IMR-90 (cell line): Measurements from ENCODE around the gene RNF11. TPM values are rescaled to one million over a fixed set of nuclear protein-coding genes. Genes with fewer than 3 reads are reported as not detected.

Experiments
- ATAC-seq: fragments of 200-7000 bp; cut with Tn5 transposase; 2 replicates; pipeline ENCODE4 v1.9.1; 2020; ENCODE audit warnings: low read depth, mild to moderate bottlenecking, moderate library complexity
- BruUV-seq: library from RNA; stranded (reverse); fragments of 400-500 nt; replicated peaks from 2 replicates; lab custom pipeline; 2021; lab: Mats Ljungman, UMichigan
- CTCF ChIA-PET: fragments of 300-600 bp; formaldehyde crosslinking; extraction: SDS; loops from one replicate; lab custom pipeline; 2021; ENCODE audit warnings: antibody characterized with exemption; lab: Yijun Ruan, JAX
- POLR2A ChIA-PET: fragments of 300-600 bp; sonication (Branson Sonifier 250); formaldehyde crosslinking; loops from one replicate; lab custom pipeline; 2022; ENCODE audit warnings: antibody characterized with exemption; ENCODE audit not compliant: unreplicated experiment; lab: Charles Lee
- DNase-seq: peaks from one replicate; pipeline ENCODE4 v3.0.0; 2013
- H2AFZ ChIP-seq: replicated peaks from 2 replicates; pipeline ENCODE3; 2013; ENCODE audit warnings: low read length, mild to moderate bottlenecking; ENCODE audit not compliant: poor library complexity
- H2AK5ac ChIP-seq: 2 replicates; pipeline ENCODE4 v1.6.1; 2013; ENCODE audit warnings: low read depth, low read length, inconsistent platforms
- H2AK9ac ChIP-seq: replicated peaks from 2 replicates; pipeline ENCODE3; 2013; ENCODE audit warnings: mild to moderate bottlenecking, low read depth, low read length, moderate library complexity; ENCODE audit not compliant: poor library complexity
- H2BK120ac ChIP-seq: 2 replicates; pipeline ENCODE4 v1.6.1; 2013; ENCODE audit warnings: low read depth, low read length, inconsistent platforms
- H2BK15ac ChIP-seq: 3 replicates; pipeline ENCODE4 v1.6.1; 2013; ENCODE audit warnings: low read depth, low read length, inconsistent platforms
- H2BK20ac ChIP-seq: 2 replicates; pipeline ENCODE4 v1.6.1; 2013; ENCODE audit warnings: low read depth, mild to moderate bottlenecking, inconsistent platforms, low read length, moderate library complexity
- H2BK5ac ChIP-seq: 2 replicates; pipeline ENCODE4 v1.6.1; 2013; ENCODE audit warnings: mild to moderate bottlenecking, low read depth, low read length, inconsistent platforms; ENCODE audit not compliant: poor library complexity, severe bottlenecking
- H3K14ac ChIP-seq: replicated peaks from 2 replicates; pipeline ENCODE4 v1.6.1; 2013; ENCODE audit warnings: low read depth, low read length, inconsistent platforms
- H3K18ac ChIP-seq: 2 replicates; pipeline ENCODE4 v1.6.1; 2013; ENCODE audit warnings: low read depth, low read length, control low read depth
- H3K23ac ChIP-seq: 2 replicates; pipeline ENCODE4 v1.6.1; 2013; ENCODE audit warnings: low read depth, low read length, inconsistent platforms
- H3K27ac ChIP-seq: 2 replicates; pipeline ENCODE4 v1.5.1; 2013; ENCODE audit warnings: mild to moderate bottlenecking, control low read depth, low read length; ENCODE audit not compliant: insufficient read depth
- H3K27me3 ChIP-seq: 2 replicates; pipeline ENCODE4 v1.6.1; 2013; ENCODE audit warnings: low read length; ENCODE audit not compliant: control insufficient read depth, insufficient read depth
- H3K36me3 ChIP-seq: 2 replicates; pipeline ENCODE4 v1.6.1; 2013; ENCODE audit warnings: low read length, mixed read lengths; ENCODE audit not compliant: control insufficient read depth, insufficient read depth
- H3K4ac ChIP-seq: 2 replicates; pipeline ENCODE4 v1.6.1; 2013; ENCODE audit warnings: low read depth, low read length, inconsistent platforms
- H3K4me1 ChIP-seq: 2 replicates; pipeline ENCODE4 v1.6.1; 2013; ENCODE audit warnings: low read length, mixed read lengths; ENCODE audit not compliant: control insufficient read depth, insufficient read depth
- H3K4me2 ChIP-seq: 2 replicates; pipeline ENCODE4 v1.6.1; 2013; ENCODE audit warnings: low read depth, mild to moderate bottlenecking, control low read depth, low read length, moderate library complexity
- H3K4me3 ChIP-seq: 2 replicates; pipeline ENCODE4 v1.5.1; 2013; ENCODE audit warnings: low read depth, mild to moderate bottlenecking, control low read depth, low read length, moderate library complexity; ENCODE audit not compliant: insufficient read depth
- H3K56ac ChIP-seq: 2 replicates; pipeline ENCODE4 v1.6.1; 2013; ENCODE audit warnings: low read length, inconsistent platforms; ENCODE audit not compliant: insufficient read depth; ENCODE audit errors: extremely low read depth
- H3K79me1 ChIP-seq, 2 experiments: 2 replicates each; pipeline ENCODE4 v1.6.1; 2013; ENCODE audit warnings: low read length in 2 of 2, inconsistent platforms in 1 of 2, low read depth in 1 of 2
- H3K9ac ChIP-seq: 2 replicates; pipeline ENCODE4 v1.6.1; 2013; ENCODE audit warnings: low read depth, low read length, control low read depth
- H3K9me1 ChIP-seq: 2 replicates; pipeline ENCODE4 v1.6.1; 2013; ENCODE audit warnings: low read length, inconsistent platforms; ENCODE audit not compliant: insufficient read depth
- H3K9me3 ChIP-seq: 2 replicates; pipeline ENCODE4 v1.6.1; 2013; ENCODE audit warnings: low read length; ENCODE audit not compliant: control insufficient read depth, insufficient read depth
- H4K20me1 ChIP-seq: 2 replicates; pipeline ENCODE4 v1.6.1; 2013; ENCODE audit warnings: low read length, inconsistent platforms; ENCODE audit not compliant: insufficient read depth
- H4K5ac ChIP-seq: 2 replicates; pipeline ENCODE4 v1.6.1; 2013; ENCODE audit warnings: mild to moderate bottlenecking, low read depth, low read length, control low read depth
- H4K8ac ChIP-seq, 2 experiments: 2 replicates each; pipeline ENCODE4 v1.6.1; 2013; ENCODE audit warnings: low read depth in 2 of 2, low read length in 2 of 2, control low read depth in 1 of 2, inconsistent platforms in 1 of 2
- H4K91ac ChIP-seq: 2 replicates; pipeline ENCODE4 v1.6.1; 2013; ENCODE audit warnings: low read depth, low read length, inconsistent platforms; ENCODE audit not compliant: insufficient read depth
- BHLHE40 ChIP-seq: fragments of 150-350 bp; IDR thresholded peaks from 2 replicates; pipeline ENCODE4 v1.6.1; 2016; ENCODE audit warnings: mild to moderate bottlenecking, low read depth, low read length
- CHD1 ChIP-seq: IDR thresholded peaks from 2 replicates; pipeline ENCODE4 v1.6.1; 2012; ENCODE audit warnings: low read depth, low read length, improper control_type of control experiment
- FOS ChIP-seq: fragments of 150-350 bp; IDR thresholded peaks from 2 replicates; pipeline ENCODE4 v1.6.1; 2016; ENCODE audit warnings: low read depth, low read length
- MAZ ChIP-seq: IDR thresholded peaks from 2 replicates; pipeline ENCODE4 v1.6.1; 2012; ENCODE audit warnings: low read depth, mild to moderate bottlenecking, low read length, improper control_type of control experiment, moderate library complexity, borderline replicate concordance
- MXI1 ChIP-seq: IDR thresholded peaks from 2 replicates; pipeline ENCODE4 v1.6.1; 2012; ENCODE audit warnings: low read depth, mild to moderate bottlenecking, low read length, moderate library complexity, borderline replicate concordance
- NFE2L2 ChIP-seq: fragments of 150-350 bp; IDR thresholded peaks from 2 replicates; pipeline ENCODE4 v1.6.1; 2016; ENCODE audit warnings: low read depth, mild to moderate bottlenecking, low read length
- RCOR1 ChIP-seq: IDR thresholded peaks from 2 replicates; pipeline ENCODE4 v1.6.1; 2012; ENCODE audit warnings: mild to moderate bottlenecking, low read length, improper control_type of control experiment; ENCODE audit not compliant: insufficient replicate concordance
- SMC3 ChIP-seq: fragments of 150-350 bp; IDR thresholded peaks from 2 replicates; pipeline ENCODE4 v1.6.1; 2016; ENCODE audit warnings: low read depth, mild to moderate bottlenecking, antibody characterized with exemption, low read length, moderate library complexity
- USF2 ChIP-seq: fragments of 150-350 bp; IDR thresholded peaks from 2 replicates; pipeline ENCODE4 v1.6.1; 2017; ENCODE audit warnings: mild to moderate bottlenecking, antibody characterized with exemption, low read length, low read depth
- WGBS, 2 experiments: methylation state at CpG; one replicate each; pipeline versions ENCODE4 v1.1.5 to v1.1.7; 2013; ENCODE audit warnings: missing lambda C conversion rate in 2 of 2; ENCODE audit not compliant: insufficient read length in 1 of 2; ENCODE audit errors: extremely low coverage in 2 of 2; 5-methylcytosine and 5-hydroxymethylcytosine counted together
- dilution Hi-C: fragments of 300-500 bp; cut with HindIII; formaldehyde crosslinking; loops from one replicate; pipeline ENCODE4 v1.14.3; 2018; ENCODE audit warnings: low sequenced_read_pairs; ENCODE audit not compliant: unreplicated experiment
- in situ Hi-C: fragments of 300-500 bp; cut with MboI; formaldehyde crosslinking; loops from 3 replicates; pipeline ENCODE4 v1.14.3; 2019; ENCODE audit warnings: low sequenced_read_pairs, inconsistent platforms, mixed read lengths
- intact Hi-C: fragments of 100-400 bp; cut with micrococcal nuclease; formaldehyde crosslinking; loops from 2 replicates; pipeline ENCODE4 v1.10.0; 2022
- polyA plus RNA-seq, 3 experiments: library from polyadenylated mRNA; depleted of rRNA; stranded (reverse); fragments of >200 nt; gene quantifications; 2 replicates each; pipeline ENCODE4 v1.2.3, GENCODE V29; 2012; ENCODE audit warnings: low replicate concordance in 1 of 3
- total RNA-seq: library from RNA; depleted of rRNA; stranded (reverse); fragments of >200 nt; gene quantifications from 2 replicates; pipeline ENCODE4 v1.2.3, GENCODE V29; 2012

The RNF11 gene
- total and polyA plus RNA-seq, 2 of the 4 experiments (the other 2 are of a cell fraction) = 63.3 to 64.1 TPM

GRCh38 chr1:51314974-51315373 lies 78.9 kb downstream of the RNF11 start:
- POLR2A ChIA-PET = no interaction called here
- ATAC-seq = no peak

More at GRCh38 chr1:51314974-51315373, 78.9 kb downstream of the RNF11 start:
- H3K79me1 ChIP-seq = no peaks in the 10 kb centered on the region
- H3K4ac ChIP-seq = peak overlapping the region; percentile 18; the same call in 1 of the 2 replicates
- peak overlapping the region; percentile 80; the same call in 1 of the 2 replicates for H2BK20ac ChIP-seq
- H2AFZ ChIP-seq = peak overlapping the region; percentile 96
- TF ChIP-seq RCOR1 (no peak), BHLHE40 (no peak), NFE2L2 (no peak), MXI1 (no peak), FOS (no peak), SMC3 (no peak), MAZ (no peak), USF2 (no peak), CHD1 (no peak)
- H3K4me3 ChIP-seq = no peak overlapping the region
- in situ Hi-C loops = no loop called here
- no peak overlapping the region for H3K27ac ChIP-seq
- peaks cover 16% of the 10 kb centered on the region for H3K9me1 ChIP-seq
- H3K4me2 ChIP-seq = no peak overlapping the region
- peak overlapping the region; percentile 87; the same call in 1 of the 2 replicates for H3K14ac ChIP-seq
- no peak overlapping the region for H3K9ac ChIP-seq
- H3K4me1 ChIP-seq = peaks cover 10% of the 10 kb centered on the region
- no peaks in the 10 kb centered on the region for H4K20me1 ChIP-seq
- BruUV-seq = no TSS peak
- H2BK120ac ChIP-seq = peak overlapping the region; percentile 89; the same call in 1 of the 2 replicates
- no peaks in the 10 kb centered on the region for H3K9me3 ChIP-seq
- H4K91ac ChIP-seq = peak overlapping the region; percentile 80; the same call in 1 of the 2 replicates
- H2BK15ac ChIP-seq = 0 out of 3 replicates have a peak overlapping the region, but pooled peaks have one; percentile 33
- DNase-seq = no peak
- peak overlapping the region; percentile 86 for H2AK9ac ChIP-seq
- H3K23ac ChIP-seq = no peak overlapping the region
- H2AK5ac ChIP-seq = 0 out of 2 replicates have a peak overlapping the region, but pooled peaks have one; percentile 23
- H3K27me3 ChIP-seq = no peaks in the 10 kb centered on the region
- no peak overlapping the region for H2BK5ac ChIP-seq
- intact Hi-C loops = no loop called here
- peak overlapping the region; percentile 32 to 96; a peak in 3 of 4 replicates for H4K8ac ChIP-seq
- dilution Hi-C loops = no loop called here
- CTCF ChIA-PET = interaction anchor here (0.8 to 1.1 kb wide), 2 partner anchors 12 to 29 kb away, joined by 3 read pairs; no protein-coding TSS in a partner anchor
- 50% methylated on average over 1 of the region's 3 CpGs; no CpG with 5 or more reads in 1 of the 2 experiments for WGBS, 2 experiments
- no peaks in the 10 kb centered on the region for H3K36me3 ChIP-seq
- H3K18ac ChIP-seq = no peak overlapping the region
- no peak overlapping the region for H3K56ac ChIP-seq
- H4K5ac ChIP-seq = no peak overlapping the region; the same call in 1 of the 2 replicates
